IPS DF 4.7 (cell line): ENCODE measurements around the gene SERP2.

Experiments
- DNase-seq: peaks from one replicate; pipeline ENCODE4 v3.0.0-alpha.2; 2013; ENCODE audit warnings: low spot score; ENCODE audit errors: extremely low read depth

Gene SERP2

GRCh38 chr13:44434766-44435141, 61.1 kb downstream of the SERP2 start:
- no peak for DNase-seq

- peak; percentile 85 for DNase-seq
Observed at GRCh38 chr13:44435142-44435918, 61.7 kb downstream of the SERP2 start.

- no peak for DNase-seq
Observed at GRCh38 chr13:44435919-44436510, 62.4 kb downstream of the SERP2 start.

GRCh38 chr13:44436589-44437337, 63.1 kb downstream of the SERP2 start:
- peak; percentile 60 for DNase-seq

DNA sequence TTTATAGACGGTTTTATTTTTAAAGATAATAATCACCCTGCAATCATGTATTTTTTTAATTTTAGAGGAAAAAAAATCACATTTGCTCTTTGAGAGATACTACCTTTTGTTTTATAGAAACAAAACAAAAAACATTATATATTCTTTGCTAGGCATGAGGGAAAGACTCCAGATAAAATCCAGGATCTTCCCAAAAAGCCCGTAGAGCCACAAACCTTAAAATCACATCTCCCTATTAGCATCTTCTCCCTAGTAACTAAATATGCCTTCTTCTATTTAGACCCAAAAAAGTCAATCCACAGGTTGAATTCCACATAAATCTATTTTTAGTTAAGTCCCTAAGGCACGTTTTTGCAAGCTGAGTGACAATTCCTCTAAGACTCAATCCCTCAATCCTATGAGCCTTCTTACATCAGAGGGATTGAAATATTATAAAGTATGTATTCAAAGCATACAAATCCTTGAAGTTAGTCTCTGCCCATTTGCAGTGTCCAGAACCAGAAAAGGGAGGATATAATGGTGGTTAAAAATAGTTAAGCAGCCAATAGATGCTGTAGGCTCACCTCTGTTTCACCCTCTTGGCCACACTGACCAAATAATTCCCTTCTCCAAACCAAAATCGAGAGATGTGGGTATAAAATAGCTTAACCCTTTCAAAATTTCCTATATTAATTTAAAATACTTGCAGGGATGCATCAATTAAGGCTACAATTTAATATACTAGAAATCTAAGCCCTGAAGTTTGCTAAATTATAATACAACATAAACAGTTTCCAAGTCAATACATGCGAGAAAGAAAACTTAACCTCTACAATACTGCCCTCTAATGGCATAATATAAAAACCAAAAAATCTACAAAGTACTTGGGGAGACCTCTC, 64.0 kb downstream of the SERP2 start:
- no peak for DNase-seq

- no peak for DNase-seq
Observed at GRCh38 chr13:44438234-44438579, 64.6 kb downstream of the SERP2 start.

- no peak for DNase-seq
Observed at GRCh38 chr13:44439452-44440024, 65.9 kb downstream of the SERP2 start.

GRCh38 chr13:44440046-44440608, 66.5 kb downstream of the SERP2 start:
- no peak for DNase-seq
